ENCODE data around the gene MBD6. TPM values are rescaled to one million over a fixed set of nuclear protein-coding genes. Genes with fewer than 3 reads are reported as not detected.
"Not testable (repeated sequence)": the region's sequence is repeated elsewhere in the genome, so short reads cannot be mapped to it uniquely, and the experiment has no call there.

The MBD6 gene
- total RNA-seq, 1 donor from 2014 or later, result 12.5 TPM

- DNase-seq (ENCODE audit: low read depth), result no peak
Measured at GRCh38 chr12:57549203-57549908, 26.7 kb downstream of the MBD6 start.

GRCh38 chr12:57549909-57550640, 27.5 kb downstream of the MBD6 start, which contains the start of gene KIF5A:
KIF5A (plus strand) TSS chr12:57550044; CDS start chr12:57550272, 228 bp downstream.
- DNase-seq (ENCODE audit: low read depth), result no peak

GRCh38 chr12:57550641-57551549, 28.3 kb downstream of the MBD6 start:
- no peak for DNase-seq (ENCODE audit: low read depth)

- no peak for DNase-seq (ENCODE audit: low read depth)
Measured at GRCh38 chr12:57551637-57552305, 29.1 kb downstream of the MBD6 start.

- DNase-seq (ENCODE audit: low read depth), result no peak
Measured at GRCh38 chr12:57552306-57552651, 29.7 kb downstream of the MBD6 start.

GRCh38 chr12:57552835-57553313, 30.2 kb downstream of the MBD6 start:
- DNase-seq (ENCODE audit: low read depth), result peak; percentile 55

- DNase-seq (ENCODE audit: low read depth), result no peak
Measured at GRCh38 chr12:57553343-57554202, 30.9 kb downstream of the MBD6 start.

- no peak for DNase-seq (ENCODE audit: low read depth)
Measured at GRCh38 chr12:57554453-57554852, 31.8 kb downstream of the MBD6 start.

GRCh38 chr12:57554897-57555296, 32.3 kb downstream of the MBD6 start:
- DNase-seq (ENCODE audit: low read depth), result no peak

GRCh38 chr12:57558864-57559263, 36.2 kb downstream of the MBD6 start:
- DNase-seq (ENCODE audit: low read depth), result no peak

- DNase-seq (ENCODE audit: low read depth), result no peak
Measured at GRCh38 chr12:57560516-57560915, 37.9 kb downstream of the MBD6 start.

- DNase-seq (ENCODE audit: low read depth), result peak; percentile 9
Measured at GRCh38 chr12:57561117-57561516, 38.5 kb downstream of the MBD6 start.

- no peak for DNase-seq (ENCODE audit: low read depth)
Measured at GRCh38 chr12:57563358-57563757, 40.7 kb downstream of the MBD6 start.

GRCh38 chr12:57564178-57564740, 41.6 kb downstream of the MBD6 start:
- DNase-seq (ENCODE audit: low read depth), result no peak

- DNase-seq (ENCODE audit: low read depth), result no peak
Measured at GRCh38 chr12:57568838-57569237, 46.2 kb downstream of the MBD6 start.

GRCh38 chr12:57569858-57570257, 47.2 kb downstream of the MBD6 start:
- DNase-seq (ENCODE audit: low read depth), result no peak

- DNase-seq (ENCODE audit: low read depth), result not testable (repeated sequence)
Measured at GRCh38 chr12:57570438-57570837, 47.8 kb downstream of the MBD6 start.

- DNase-seq (ENCODE audit: low read depth), result no peak
Measured at GRCh38 chr12:57571926-57572762, 49.5 kb downstream of the MBD6 start.

GRCh38 chr12:57574795-57575194, 52.2 kb downstream of the MBD6 start:
- no peak for DNase-seq (ENCODE audit: low read depth)

Measured in renal cortical epithelial cell (primary cell).